HG02798 (cell line): ENCODE data around the gene RIMBP2.

ENCODE experiments used
- ATAC-seq: cut with Tn5 transposase; IDR thresholded peaks from one replicate; pipeline ENCODE4 v1.9.1; 2021; ENCODE audit warnings: mild to moderate bottlenecking; ENCODE audit not compliant: unreplicated experiment, poor library complexity

RIMBP2 gene

DNA sequence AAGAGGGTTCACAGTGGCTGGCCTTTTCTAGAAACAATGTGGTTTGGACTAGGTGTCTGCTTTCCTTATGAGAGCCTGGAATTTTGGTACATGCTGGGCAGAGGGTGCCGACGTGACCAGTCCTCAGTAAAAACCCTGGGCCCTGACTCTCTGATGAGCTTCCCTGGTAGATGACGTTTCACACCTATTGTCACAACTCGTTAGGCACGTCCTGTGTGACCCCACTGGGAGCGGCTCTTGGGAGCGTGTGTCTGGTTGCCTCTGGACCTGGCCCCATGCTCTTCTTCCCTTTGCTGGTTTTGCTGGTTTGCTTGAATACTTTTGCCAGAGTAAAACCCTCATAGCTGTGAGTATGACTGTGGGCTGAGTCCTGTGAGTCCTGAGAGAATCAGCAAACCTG lies 136.9 kb downstream of the RIMBP2 start:
- no peak for ATAC-seq

DNA sequence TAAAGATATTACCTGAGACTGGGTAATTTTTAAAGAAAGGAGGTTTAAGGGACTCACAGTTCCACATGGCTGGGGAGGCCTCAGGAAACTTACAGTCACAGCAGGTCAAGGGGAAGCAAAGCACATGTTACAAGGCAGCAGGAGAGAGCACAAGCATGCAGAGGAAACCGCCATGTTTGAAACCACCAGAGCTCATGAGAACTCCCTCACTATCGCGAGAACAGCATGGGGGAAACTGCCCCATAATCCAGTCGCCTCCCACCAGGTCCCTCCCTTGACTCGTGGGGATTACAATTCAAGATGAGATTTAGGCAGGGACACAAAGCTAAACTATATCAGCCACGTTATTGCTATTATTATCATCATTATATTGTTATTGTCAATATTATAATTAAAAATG lies 138.7 kb downstream of the RIMBP2 start:
- ATAC-seq, result no peak

DNA sequence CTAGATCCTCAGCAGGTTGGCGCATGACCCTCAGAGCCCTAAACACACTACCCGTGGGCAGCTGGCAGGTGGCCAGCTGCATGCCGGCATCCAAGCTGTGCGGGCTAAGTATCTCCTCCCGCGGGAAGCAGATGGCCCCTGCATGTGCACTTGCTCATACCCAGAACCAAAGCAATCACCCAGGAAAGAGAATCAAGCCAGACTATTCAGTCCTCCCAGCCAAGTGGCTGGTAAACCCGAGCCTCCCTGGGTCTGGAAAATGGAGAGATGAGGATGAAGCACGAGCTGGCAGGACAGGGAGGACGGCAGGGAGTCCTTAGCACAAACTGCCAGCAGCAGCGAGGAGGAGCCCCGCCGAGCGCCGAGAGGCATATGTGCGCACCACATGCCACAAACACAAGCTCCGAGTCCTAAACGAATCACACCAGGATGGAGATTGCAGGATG lies 139.7 kb downstream of the RIMBP2 start:
- no peak for ATAC-seq

DNA sequence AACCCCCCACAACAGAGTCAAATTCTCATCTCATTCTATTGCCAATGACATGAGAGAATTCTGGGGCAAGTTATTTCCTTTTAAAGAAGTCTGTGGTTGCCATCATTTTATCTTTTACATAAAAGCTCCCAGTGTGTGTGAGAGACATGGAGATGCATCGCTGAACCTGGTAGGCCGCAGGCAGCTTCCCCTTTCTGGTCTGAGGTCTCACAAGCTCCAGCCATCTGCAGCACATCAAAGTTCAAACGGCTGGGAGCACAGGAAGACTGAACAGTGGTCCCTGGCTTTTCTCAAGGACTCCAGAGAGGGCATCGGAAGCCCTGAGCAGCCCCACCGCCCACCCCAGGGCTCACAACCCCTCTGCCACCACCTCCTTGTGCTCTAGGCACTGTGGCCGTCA lies 141.7 kb downstream of the RIMBP2 start:
- ATAC-seq, result no peak

DNA sequence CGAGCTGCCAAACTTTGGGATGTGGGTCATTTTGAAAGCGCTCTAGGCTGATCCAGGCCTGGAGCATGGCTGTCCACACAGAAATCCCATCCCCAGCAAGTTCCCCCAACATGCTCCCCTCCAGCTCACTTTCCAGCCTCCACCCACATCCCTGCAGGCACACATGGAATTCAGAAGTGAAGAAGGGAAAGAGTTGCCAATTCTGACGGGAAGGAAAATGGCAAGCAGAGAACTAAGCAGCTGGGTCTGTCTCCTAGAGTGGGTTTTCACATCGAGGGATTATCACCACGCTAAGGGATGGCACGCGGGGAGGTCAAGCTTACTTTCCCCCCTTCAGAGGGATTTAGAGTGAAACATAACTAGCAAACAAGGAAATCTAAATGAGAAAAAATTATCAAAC lies 142.3 kb downstream of the RIMBP2 start:
- ATAC-seq, result no peak

DNA sequence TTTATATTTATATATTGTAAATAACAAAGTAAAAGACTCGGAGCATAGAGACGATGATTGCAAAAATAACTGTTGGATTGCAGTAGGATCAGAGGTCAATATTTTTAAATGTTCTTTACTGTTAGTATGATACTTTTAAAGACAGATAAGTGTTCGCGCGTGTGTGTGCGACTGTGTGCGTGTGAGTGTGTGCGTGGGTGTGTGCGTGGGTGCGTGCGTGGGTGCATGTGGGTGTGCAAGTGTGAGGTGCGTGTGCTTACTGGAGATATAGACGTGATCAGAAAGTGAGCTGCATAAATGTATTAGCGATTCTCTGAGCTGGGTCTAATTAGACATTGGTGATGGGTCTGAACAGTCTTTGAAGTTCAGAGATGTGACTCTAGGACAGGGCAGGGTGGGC lies 142.9 kb downstream of the RIMBP2 start:
- no peak for ATAC-seq

DNA sequence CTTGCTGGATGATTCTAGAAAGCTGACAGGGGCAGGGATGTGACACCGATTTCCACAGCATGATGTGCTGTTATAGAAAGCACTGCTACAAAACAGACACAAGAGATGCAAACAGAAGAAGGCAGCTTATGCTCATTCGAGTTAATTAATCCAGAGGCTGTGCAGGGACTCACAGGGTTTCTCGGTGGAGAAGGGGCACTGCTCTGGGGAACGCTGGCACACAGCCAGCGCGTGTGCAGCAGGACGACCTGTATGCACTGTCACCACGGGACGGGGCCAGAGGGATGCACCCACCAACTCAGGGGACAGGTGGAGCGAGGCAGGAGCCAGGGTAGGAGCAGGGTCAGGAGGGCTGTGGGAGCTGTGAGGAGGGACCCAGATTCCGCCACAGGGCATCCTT lies 143.5 kb downstream of the RIMBP2 start:
- no peak for ATAC-seq

DNA sequence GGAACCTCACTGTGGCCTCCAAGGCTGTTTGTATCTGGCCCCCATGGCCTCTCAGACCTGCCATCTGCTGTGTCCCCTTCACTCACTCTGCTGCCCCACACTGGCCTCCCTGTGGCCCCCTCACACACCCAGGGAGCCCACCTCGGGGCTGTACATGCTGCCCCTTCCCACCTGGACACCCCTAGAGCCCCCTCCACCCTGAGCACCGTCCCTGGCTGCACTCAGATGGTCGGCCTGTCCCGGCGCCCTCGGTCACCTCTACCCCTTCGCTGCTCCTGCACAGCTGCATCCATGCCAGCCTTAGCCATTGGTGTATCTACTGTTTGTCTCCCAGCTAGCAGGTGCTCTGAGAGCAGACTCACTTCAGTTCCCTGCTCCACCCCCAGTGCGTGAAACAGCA lies 144.4 kb downstream of the RIMBP2 start:
- no peak for ATAC-seq

DNA sequence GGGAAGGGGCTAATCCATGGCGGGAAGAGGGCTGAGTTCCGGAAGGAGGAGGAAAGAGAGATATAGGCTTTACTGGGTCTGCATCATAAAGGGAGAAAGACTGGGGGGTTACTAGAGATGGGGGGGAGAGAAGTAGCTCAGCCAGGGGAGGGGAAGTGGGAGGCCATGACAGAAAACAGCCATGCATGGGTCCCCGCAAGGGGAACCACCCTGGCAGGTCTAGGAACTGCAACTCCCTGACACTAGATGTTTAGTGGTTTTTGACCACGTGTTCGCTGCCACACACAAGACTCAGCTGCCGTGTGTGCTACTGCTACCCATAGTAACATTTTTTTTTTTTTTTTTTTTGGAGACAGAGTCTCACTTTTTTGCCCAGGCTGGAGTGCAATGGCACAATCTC lies 145.0 kb downstream of the RIMBP2 start:
- peak; percentile 57 for ATAC-seq

DNA sequence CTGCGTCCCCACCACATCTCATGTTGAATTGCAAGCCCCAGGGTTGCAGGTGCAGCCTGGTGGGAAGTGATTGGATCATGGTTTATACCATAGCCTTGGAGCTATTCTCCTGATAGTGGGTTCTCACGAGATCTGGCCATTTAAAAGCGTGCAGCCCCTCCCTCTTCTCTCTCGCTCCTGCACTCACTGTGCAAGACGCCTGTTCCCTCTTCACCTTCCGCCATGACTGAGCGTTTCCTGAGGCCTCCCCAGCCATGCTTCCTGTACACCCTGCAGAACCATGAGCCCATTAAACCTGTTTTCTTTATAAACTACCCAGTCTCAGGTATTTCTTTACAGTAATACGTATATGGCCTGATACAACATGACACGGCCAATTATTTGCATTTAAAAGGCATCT lies 146.6 kb downstream of the RIMBP2 start:
- ATAC-seq, result no peak

DNA sequence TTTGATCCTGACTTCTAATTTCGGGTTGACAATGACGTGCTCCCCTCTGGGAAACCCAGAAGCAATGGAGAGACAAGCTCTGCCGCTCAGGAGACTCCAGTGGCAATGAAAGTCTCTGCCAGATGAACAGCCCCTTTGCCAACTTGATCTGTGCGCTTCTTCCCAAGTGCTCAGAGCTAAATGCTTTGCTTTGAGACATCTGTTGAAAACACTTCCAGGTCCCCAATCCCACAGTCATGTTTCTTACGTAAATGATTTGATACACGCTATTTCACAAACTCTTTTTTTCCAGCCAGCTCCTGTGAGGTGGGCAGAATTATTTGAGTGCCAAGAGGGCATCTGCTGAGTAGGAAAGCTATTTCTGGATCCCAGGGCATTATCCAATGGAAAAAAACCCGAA lies 147.6 kb downstream of the RIMBP2 start:
- no peak for ATAC-seq

DNA sequence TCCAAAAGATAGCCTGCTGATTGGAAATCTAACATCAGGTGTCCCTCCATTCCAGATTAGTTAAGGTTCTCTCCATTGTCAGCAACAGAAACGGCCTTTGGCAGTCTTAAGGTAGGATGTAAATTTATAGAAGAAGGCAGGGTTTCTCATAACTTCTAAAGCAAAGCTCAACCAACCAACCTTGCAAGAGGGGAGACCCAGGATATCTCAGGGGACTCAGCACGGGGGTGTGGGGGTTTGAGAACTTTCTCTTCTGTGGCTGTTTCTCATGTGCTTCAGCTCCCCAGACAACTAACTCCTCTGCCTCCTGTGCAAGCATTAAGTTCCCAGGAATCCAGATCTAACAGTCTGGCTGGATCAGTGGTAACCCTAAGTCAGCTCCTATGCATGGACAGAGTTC lies 148.1 kb downstream of the RIMBP2 start:
- no peak for ATAC-seq

DNA sequence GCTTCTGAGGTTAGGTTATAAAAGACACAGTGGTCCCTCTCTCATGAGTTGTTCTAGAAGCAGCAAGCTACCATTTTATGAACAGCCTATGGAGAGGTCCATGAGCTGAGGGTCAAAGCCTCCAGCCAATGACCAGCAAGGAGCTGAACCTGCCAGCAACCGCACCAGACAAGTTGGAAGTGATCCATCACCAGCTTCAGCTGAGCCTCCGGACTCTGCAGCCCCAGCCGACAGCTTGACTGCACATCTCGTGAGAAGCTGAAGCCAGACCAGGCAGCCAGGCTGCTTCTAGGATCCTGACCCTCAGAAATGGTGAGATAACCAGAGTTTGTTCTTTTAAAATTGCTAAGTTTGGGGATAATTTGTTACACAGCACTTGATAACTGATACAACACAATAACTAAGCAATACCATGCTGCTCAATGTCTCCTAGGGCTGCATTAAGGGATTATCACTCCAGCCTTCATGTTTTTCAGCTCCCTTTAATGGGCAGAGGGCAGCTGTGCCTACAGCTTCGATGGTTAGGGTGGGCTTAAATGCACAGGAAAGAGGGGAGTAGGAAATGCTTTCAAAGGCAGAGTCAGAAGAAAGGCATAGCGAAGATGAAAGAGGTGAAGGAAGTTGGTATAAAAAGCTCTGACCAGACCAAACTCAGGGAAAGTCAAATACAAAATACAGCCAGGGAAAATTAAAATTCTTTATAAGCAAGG lies 149.5 kb downstream of the RIMBP2 start:
- ATAC-seq, result no peak

DNA sequence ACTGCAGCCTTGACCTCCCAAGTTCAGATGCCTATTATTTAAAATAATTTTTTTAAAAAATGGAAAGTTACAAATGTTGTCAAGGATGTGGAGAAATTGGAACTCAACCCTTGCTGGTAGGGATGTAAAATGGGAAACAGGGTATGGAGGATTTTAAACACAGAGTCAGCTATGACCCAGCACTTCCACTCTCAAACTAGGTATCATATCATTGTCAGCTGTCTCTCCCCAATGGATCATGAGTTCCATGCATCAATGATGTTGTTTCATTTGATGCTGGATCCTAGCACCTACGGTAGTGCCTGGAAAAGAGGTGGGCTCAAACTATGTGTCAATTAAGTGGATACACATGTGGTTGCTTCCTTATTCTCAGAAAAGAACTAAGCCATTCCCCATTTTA lies 150.9 kb downstream of the RIMBP2 start:
- no peak for ATAC-seq

DNA sequence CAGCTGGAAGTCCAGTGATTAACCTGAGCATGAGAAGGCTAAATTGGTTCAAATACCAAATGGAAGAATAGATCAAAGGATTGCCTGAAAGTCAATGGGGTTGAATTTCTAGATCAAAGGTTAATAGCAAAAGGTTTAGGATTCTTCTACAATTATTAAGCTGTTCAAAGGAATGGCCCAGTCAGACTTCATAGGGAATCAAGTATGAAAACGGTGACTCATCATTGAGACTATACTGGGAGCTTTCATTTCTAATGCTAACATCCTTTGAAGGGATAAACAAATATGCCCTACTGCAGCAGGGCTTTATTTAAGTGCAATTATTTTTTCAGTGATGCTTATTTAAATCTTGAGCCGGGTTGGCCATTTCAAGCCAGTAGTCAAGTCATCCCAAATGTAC lies 152.8 kb downstream of the RIMBP2 start:
- ATAC-seq, result no peak

DNA sequence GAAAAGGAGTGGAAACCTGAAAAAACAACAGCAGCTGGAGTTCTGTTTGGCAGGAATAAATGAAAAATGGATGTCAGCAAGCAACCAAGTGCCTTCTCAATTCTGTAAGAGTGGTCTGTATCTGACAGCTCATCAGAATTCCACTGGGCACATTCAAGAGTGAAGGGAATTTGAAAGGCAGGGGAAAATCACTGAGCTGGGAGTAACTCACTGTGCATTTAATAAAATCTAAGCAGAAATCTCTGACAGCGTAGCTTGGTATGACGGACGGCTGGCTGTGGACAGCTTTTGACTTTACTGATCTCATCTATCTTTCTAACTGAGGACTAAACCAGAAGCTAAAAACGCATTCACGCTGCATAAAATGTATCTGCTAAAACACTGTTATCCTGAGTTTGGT lies 153.4 kb downstream of the RIMBP2 start:
- no peak for ATAC-seq

DNA sequence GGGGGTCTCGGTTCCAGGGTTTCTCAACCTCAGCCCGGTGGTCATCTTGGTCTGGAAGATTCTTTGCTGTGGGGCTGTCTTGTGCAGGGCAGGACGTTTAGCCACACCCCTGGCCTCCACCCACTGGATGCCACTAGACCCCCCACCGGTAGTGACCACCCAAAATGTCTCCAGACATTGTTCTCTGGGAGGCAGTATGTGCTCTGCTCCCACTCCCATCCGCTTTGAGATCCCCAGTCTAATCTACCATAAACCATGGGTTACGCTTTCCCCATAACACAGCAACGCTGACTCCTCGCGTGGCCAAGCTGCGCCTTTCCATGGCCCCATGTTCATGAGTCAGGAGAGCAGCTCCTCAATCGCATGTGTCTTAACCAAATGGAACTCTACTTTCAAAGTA lies 155.8 kb downstream of the RIMBP2 start:
- ATAC-seq, result no peak

DNA sequence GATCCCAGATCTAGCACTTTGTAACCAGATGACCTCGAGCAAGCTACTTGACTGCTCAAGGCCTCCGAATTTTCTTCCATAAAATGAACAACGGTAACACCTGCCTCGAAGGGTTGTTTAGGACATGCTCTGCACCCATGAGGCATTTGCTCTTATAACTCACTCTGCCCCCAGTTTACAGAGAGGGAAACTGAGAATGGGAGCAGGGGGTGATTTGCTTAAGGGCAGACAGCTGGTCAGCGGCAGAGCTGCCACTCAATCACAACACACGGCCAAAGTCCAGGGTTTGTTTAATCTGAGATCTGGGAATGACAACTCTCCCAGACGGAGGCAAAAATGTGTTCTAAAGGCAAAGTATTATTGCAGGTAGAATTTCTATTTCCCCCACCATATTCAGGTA lies 156.3 kb downstream of the RIMBP2 start:
- ATAC-seq, result no peak

DNA sequence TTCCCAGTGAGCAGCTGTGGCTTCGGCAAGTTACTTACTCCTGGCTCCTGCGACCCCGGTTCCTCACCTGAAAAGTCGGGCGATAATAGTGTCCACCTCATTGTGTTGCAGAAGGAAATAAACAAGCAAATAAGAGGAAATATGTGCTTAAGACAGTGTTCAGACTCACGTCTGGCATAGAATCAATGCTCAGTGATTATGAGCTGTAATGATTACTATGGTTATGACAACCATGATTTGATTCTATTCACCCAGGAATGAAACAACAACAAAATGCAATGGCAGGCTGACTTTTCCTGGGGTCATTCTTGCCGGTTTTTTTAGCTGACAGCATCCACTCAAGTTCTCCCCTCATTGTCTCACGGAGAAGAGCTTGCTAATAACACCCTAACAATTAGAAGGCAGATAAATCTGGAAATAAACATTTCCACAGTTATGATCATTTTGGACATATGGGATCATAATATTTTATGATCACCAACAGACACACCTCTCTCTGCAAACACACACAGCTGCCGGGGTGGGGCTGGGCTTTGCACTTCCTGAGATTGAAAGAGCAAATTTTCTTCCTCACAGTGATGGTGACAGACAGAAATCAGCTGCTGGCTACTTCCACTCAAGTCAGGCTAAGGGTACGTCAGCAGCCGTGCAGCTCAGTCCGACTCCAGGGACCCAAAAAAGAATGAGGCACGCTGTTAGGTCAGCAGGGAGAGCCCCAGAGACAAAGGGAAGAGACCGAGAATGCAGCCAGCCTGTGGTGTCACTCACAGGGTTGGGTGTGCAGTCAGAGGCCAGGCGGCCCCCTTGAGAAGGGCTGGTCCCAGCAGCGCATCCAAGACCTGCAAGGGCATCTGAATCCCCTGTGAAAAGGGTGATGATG lies 158.0 kb downstream of the RIMBP2 start:
- ATAC-seq, result no peak

DNA sequence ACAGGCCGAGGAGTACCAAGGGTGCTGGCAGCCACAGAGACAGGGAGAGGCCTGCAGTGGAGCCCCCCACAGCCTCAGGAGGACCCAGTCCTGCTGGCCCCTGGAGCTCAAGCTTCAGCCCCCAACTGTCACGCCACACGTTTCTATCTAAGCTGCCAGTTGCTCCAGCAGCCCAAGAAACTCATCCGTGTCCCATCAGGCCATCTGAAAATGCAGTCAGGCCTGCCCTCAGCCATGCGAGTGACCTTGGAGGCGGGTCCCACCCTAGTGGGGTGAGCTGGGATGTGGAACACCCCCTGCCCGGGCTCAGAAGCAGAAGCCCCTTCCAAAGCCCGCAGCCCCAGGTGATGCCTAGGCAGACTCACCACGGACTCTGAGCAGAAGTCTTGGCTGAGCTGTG lies 158.9 kb downstream of the RIMBP2 start:
- no peak for ATAC-seq

DNA sequence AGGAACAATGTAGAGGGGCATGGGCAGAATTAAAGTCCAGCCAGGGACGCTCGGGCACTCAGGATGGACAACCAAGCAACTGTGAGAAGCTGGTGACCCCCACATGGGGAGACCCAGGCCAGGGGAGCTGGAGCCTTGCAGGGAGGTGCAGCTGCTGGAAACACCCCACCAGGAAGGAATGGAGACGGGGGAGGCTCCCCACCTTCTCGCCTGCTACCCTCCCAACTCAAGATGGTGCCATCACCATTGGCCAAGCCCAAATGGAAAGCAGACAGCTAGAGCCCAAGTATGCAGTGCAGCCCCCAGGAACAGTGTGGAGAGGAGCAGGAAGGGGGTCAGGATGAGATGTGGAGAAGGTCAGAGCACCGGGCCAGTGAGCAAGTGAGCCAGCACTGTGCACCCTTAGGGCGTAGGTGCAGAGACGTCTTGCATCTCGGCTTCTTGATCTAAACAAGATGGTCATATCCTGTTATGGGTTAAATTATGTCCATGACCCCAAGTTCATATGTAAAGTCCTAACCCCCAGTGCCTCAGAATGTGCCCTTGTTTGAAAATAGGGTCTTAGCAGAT lies 159.5 kb downstream of the RIMBP2 start:
- ATAC-seq, result no peak
